HEK293 (cell line): Measurements from ENCODE around the gene BLOC1S5.

Experiments
- CTCF ChIA-PET: fragments of 350-600 bp; formaldehyde crosslinking; extraction: SDS; loops from one replicate; lab custom pipeline; 2021; ENCODE audit warnings: antibody characterized with exemption; lab: Yijun Ruan, JAX
- POLR2A ChIA-PET: fragments of 300-600 bp; formaldehyde crosslinking; extraction: SDS; loops from one replicate; lab custom pipeline; 2020; ENCODE audit warnings: antibody characterized with exemption, inconsistent platforms; lab: Yijun Ruan, JAX
- H3K27ac ChIP-seq: fragments of 200-500 bp; sonication (Bioruptor generic); 2 replicates; pipeline ENCODE4 v1.5.1; 2014; ENCODE audit warnings: low read depth, low read length, control low read depth, inconsistent platforms; ENCODE audit errors: extremely low read depth
- H3K36me3 ChIP-seq, 2 experiments: fragments of 200-500 bp in 1 of 2; sonication (Bioruptor generic) in 1 of 2; 1 replicate in 1 of 2; 2 replicates in 1 of 2; pipeline ENCODE4 v1.5.1; 2014 to 2017; ENCODE audit warnings: inconsistent platforms in 2 of 2, low read length in 2 of 2; ENCODE audit not compliant: control insufficient read depth in 2 of 2, insufficient read depth in 1 of 2
- H3K4me1 ChIP-seq: fragments of 200-500 bp; sonication (Bioruptor generic); 2 replicates; pipeline ENCODE4 v1.5.1; 2014; ENCODE audit warnings: mild to moderate bottlenecking, low read length, inconsistent platforms; ENCODE audit not compliant: control insufficient read depth, insufficient read depth
- H3K4me3 ChIP-seq: 2 replicates; pipeline ENCODE4 v1.5.1; 2011; ENCODE audit warnings: low read depth, mild to moderate bottlenecking, control low read depth, low read length, moderate library complexity
- H3K9me3 ChIP-seq: fragments of 200-500 bp; sonication (Bioruptor generic); 2 replicates; pipeline ENCODE4 v1.5.1; 2014; ENCODE audit warnings: low read depth, low read length, inconsistent platforms; ENCODE audit not compliant: control insufficient read depth, insufficient read depth
- EGR2 ChIP-seq: fragments of 450-650 bp; formaldehyde crosslinking; IDR thresholded peaks from 2 replicates; pipeline ENCODE4 v1.5.1; 2016; ENCODE audit warnings: low read depth, missing biosample characterization, missing genetic modification characterization
- KLF7 ChIP-seq: fragments of 450-650 bp; formaldehyde crosslinking; IDR thresholded peaks from 2 replicates; pipeline ENCODE4 v1.5.1; 2016; ENCODE audit warnings: missing biosample characterization, missing genetic modification characterization, borderline replicate concordance
- MZF1 ChIP-seq: fragments of 450-650 bp; formaldehyde crosslinking; IDR thresholded peaks from 2 replicates; pipeline ENCODE4 v1.5.1; 2017; ENCODE audit warnings: missing biosample characterization, missing genetic modification characterization, borderline replicate concordance
- OSR2 ChIP-seq: fragments of 450-650 bp; formaldehyde crosslinking; IDR thresholded peaks from 2 replicates; pipeline ENCODE4 v1.5.1; 2016; ENCODE audit warnings: missing biosample characterization, missing genetic modification characterization
- SETDB1 ChIP-seq: IDR thresholded peaks from one replicate; pipeline ENCODE4 v1.6.1; 2017; ENCODE audit warnings: mild to moderate bottlenecking, low read length, moderate library complexity, mixed read lengths; ENCODE audit not compliant: insufficient read length
- ZBTB21 ChIP-seq: fragments of 450-650 bp; formaldehyde crosslinking; IDR thresholded peaks from 2 replicates; pipeline ENCODE4 v1.5.1; 2017; ENCODE audit warnings: missing biosample characterization, missing genetic modification characterization
- ZFP3 ChIP-seq: fragments of 450-650 bp; formaldehyde crosslinking; IDR thresholded peaks from 2 replicates; pipeline ENCODE4 v1.5.1; 2016; ENCODE audit warnings: low read depth, missing biosample characterization, missing genetic modification characterization
- ZIC2 ChIP-seq: fragments of 450-650 bp; formaldehyde crosslinking; IDR thresholded peaks from 2 replicates; pipeline ENCODE4 v1.5.1; 2016; ENCODE audit warnings: missing biosample characterization, missing genetic modification characterization
- ZNF174 ChIP-seq: fragments of 450-650 bp; formaldehyde crosslinking; IDR thresholded peaks from 2 replicates; pipeline ENCODE4 v1.5.0; 2017; ENCODE audit warnings: missing biosample characterization, mild to moderate bottlenecking, missing genetic modification characterization
- ZNF19 ChIP-seq: fragments of 450-650 bp; formaldehyde crosslinking; IDR thresholded peaks from 2 replicates; pipeline ENCODE4; 2016; ENCODE audit warnings: missing biosample characterization, missing genetic modification characterization, low read depth
- ZNF335 ChIP-seq: fragments of 450-650 bp; formaldehyde crosslinking; conservative IDR thresholded peaks from 2 replicates; pipeline ENCODE4 v1.5.1; 2016; ENCODE audit warnings: missing biosample characterization, missing genetic modification characterization
- ZNF518A ChIP-seq: fragments of 450-650 bp; formaldehyde crosslinking; conservative IDR thresholded peaks from 2 replicates; pipeline ENCODE4 v1.5.1; 2016; ENCODE audit warnings: low read depth, missing biosample characterization, missing genetic modification characterization
- ZNF658 ChIP-seq: fragments of 450-650 bp; formaldehyde crosslinking; IDR thresholded peaks from 2 replicates; pipeline ENCODE4; 2016; ENCODE audit warnings: missing biosample characterization, missing genetic modification characterization
- ZNF76 ChIP-seq: fragments of 450-650 bp; formaldehyde crosslinking; IDR thresholded peaks from 2 replicates; pipeline ENCODE4; 2016; ENCODE audit warnings: low read depth, missing biosample characterization, missing genetic modification characterization, borderline replicate concordance
- ZNF830 ChIP-seq: fragments of 450-650 bp; IDR thresholded peaks from 2 replicates; pipeline ENCODE4 v1.5.0; 2018; ENCODE audit warnings: missing biosample characterization, missing genetic modification characterization, low read depth, mild to moderate bottlenecking, moderate library complexity
- TF ChIP-seq, protein P1 (sequence below): fragments of 450-650 bp; IDR thresholded peaks from 2 replicates; pipeline ENCODE4 v1.5.1; 2018; ENCODE audit warnings: missing biosample characterization, mild to moderate bottlenecking, missing genetic modification characterization

The BLOC1S5 gene

GRCh38 chr6:8087870-8088754 lies 23.9 kb upstream of the BLOC1S5 start:
- Histone ChIP-seq H3K4me3 (no peak overlapping the region), H3K27ac (no peak overlapping the region), H3K4me1 (peaks cover 21% of the 10 kb centered on the region), H3K9me3 (no peaks in the 10 kb centered on the region), H3K36me3 (peaks cover 25 to 58% of the 10 kb centered on the region in 2 experiments)
- ChIA-PET POLR2A (interaction anchor here (1.1 kb wide), 1 partner anchor 14 kb away, joined by 4 read pairs; the partner anchor contains the start of gene EEF1E1), CTCF (no interaction called here)
- peak; percentile 74 for TF ChIP-seq SETDB1
- peak; percentile 21; the same call in 1 of the 2 replicates for TF ChIP-seq EGR2 (tag by site-specific recombination)
- no peak for TF ChIP-seq ZFP3 (tag by site-specific recombination)
- no peak for TF ChIP-seq ZNF76 (tag by site-specific recombination)

DNA sequence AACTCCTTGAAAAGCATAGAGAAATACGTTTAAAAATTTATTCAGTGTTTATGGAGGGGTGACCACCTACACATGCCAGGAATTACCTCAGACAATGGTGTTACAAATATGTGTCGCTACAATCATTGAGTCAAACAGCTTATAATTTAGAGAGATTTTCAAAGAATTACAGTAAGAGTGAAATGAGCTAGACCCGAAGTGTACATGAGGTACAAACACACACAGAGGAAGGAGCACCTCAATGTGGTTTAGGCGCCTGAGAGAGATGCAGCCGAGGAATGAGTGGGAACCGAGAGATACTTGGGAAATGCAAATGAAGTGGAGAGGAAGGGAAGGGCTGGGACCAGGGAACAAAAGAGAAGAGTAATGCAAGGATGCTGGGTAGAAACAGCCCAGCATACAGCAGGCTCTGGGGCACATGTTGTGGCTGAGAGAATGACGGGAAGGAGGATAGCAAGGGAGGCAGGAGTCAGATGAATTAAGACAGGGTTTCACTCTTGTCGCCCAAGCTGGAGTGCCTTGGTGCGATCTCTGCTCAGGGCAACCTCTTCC lies 22.6 kb upstream of the BLOC1S5 start:
- Histone ChIP-seq H3K9me3 (no peaks in the 10 kb centered on the region), H3K36me3 (peaks cover 23 to 49% of the 10 kb centered on the region in 2 experiments), H3K4me1 (peaks cover 21% of the 10 kb centered on the region), H3K27ac (no peak overlapping the region), H3K4me3 (no peak overlapping the region)
- TF ChIP-seq ZNF174 (tag by site-specific recombination) = no peak
- no peak for TF ChIP-seq ZNF335 (tag by site-specific recombination)
- no peak for TF ChIP-seq ZNF518A (tag by site-specific recombination)
- no peak for TF ChIP-seq MZF1 (tag by site-specific recombination)
- TF ChIP-seq ZNF19 = no peak
- TF ChIP-seq ZBTB21 = no peak
- no peak for TF ChIP-seq ZNF658 (tag by site-specific recombination)
- TF ChIP-seq OSR2 = no peak
- TF ChIP-seq KLF7 (tag by site-specific recombination) = no peak
- TF ChIP-seq, protein P1, sequence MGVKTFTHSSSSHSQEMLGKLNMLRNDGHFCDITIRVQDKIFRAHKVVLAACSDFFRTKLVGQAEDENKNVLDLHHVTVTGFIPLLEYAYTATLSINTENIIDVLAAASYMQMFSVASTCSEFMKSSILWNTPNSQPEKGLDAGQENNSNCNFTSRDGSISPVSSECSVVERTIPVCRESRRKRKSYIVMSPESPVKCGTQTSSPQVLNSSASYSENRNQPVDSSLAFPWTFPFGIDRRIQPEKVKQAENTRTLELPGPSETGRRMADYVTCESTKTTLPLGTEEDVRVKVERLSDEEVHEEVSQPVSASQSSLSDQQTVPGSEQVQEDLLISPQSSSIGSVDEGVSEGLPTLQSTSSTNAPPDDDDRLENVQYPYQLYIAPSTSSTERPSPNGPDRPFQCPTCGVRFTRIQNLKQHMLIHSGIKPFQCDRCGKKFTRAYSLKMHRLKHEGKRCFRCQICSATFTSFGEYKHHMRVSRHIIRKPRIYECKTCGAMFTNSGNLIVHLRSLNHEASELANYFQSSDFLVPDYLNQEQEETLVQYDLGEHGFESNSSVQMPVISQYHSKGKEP = no peak
- no peak for TF ChIP-seq ZNF830
- TF ChIP-seq ZIC2 = no peak
- ChIA-PET CTCF (interaction anchor here (0.6 to 0.8 kb wide), 2 partner anchors 44 to 199 kb away, joined by 3 read pairs; no protein-coding TSS in a partner anchor), POLR2A (interaction anchor here (1.4 to 1.9 kb wide), 2 partner anchors 7 to 15 kb away, joined by 5 to 11 read pairs; partner anchors contain the start of gene EEF1E1)
